IMR-90 (cell line): Measurements from ENCODE around the gene ZCCHC3. TPM values are rescaled to one million over a fixed set of nuclear protein-coding genes. Genes with fewer than 3 reads are reported as not detected.

Experiments used
- ATAC-seq: fragments of 200-7000 bp; cut with Tn5 transposase; 2 replicates; pipeline ENCODE4 v1.9.1; 2020; ENCODE audit warnings: low read depth, mild to moderate bottlenecking, moderate library complexity
- BruUV-seq: library from RNA; stranded (reverse); fragments of 400-500 nt; replicated peaks from 2 replicates; lab custom pipeline; 2021; lab: Mats Ljungman, UMichigan
- CTCF ChIA-PET: fragments of 300-600 bp; formaldehyde crosslinking; extraction: SDS; loops from one replicate; lab custom pipeline; 2021; ENCODE audit warnings: antibody characterized with exemption; lab: Yijun Ruan, JAX
- POLR2A ChIA-PET: fragments of 300-600 bp; sonication (Branson Sonifier 250); formaldehyde crosslinking; loops from one replicate; lab custom pipeline; 2022; ENCODE audit warnings: antibody characterized with exemption; ENCODE audit not compliant: unreplicated experiment; lab: Charles Lee
- DNase-seq: peaks from one replicate; pipeline ENCODE4 v3.0.0; 2013
- H2AFZ ChIP-seq: replicated peaks from 2 replicates; pipeline ENCODE3; 2013; ENCODE audit warnings: low read length, mild to moderate bottlenecking; ENCODE audit not compliant: poor library complexity
- H2AK5ac ChIP-seq: 2 replicates; pipeline ENCODE4 v1.6.1; 2013; ENCODE audit warnings: low read depth, low read length, inconsistent platforms
- H2AK9ac ChIP-seq: replicated peaks from 2 replicates; pipeline ENCODE3; 2013; ENCODE audit warnings: mild to moderate bottlenecking, low read depth, low read length, moderate library complexity; ENCODE audit not compliant: poor library complexity
- H2BK120ac ChIP-seq: 2 replicates; pipeline ENCODE4 v1.6.1; 2013; ENCODE audit warnings: low read depth, low read length, inconsistent platforms
- H2BK15ac ChIP-seq: 3 replicates; pipeline ENCODE4 v1.6.1; 2013; ENCODE audit warnings: low read depth, low read length, inconsistent platforms
- H2BK20ac ChIP-seq: 2 replicates; pipeline ENCODE4 v1.6.1; 2013; ENCODE audit warnings: low read depth, mild to moderate bottlenecking, inconsistent platforms, low read length, moderate library complexity
- H2BK5ac ChIP-seq: 2 replicates; pipeline ENCODE4 v1.6.1; 2013; ENCODE audit warnings: mild to moderate bottlenecking, low read depth, low read length, inconsistent platforms; ENCODE audit not compliant: poor library complexity, severe bottlenecking
- H3K14ac ChIP-seq: replicated peaks from 2 replicates; pipeline ENCODE4 v1.6.1; 2013; ENCODE audit warnings: low read depth, low read length, inconsistent platforms
- H3K18ac ChIP-seq: 2 replicates; pipeline ENCODE4 v1.6.1; 2013; ENCODE audit warnings: low read depth, low read length, control low read depth
- H3K23ac ChIP-seq: 2 replicates; pipeline ENCODE4 v1.6.1; 2013; ENCODE audit warnings: low read depth, low read length, inconsistent platforms
- H3K27ac ChIP-seq: 2 replicates; pipeline ENCODE4 v1.5.1; 2013; ENCODE audit warnings: mild to moderate bottlenecking, control low read depth, low read length; ENCODE audit not compliant: insufficient read depth
- H3K27me3 ChIP-seq: 2 replicates; pipeline ENCODE4 v1.6.1; 2013; ENCODE audit warnings: low read length; ENCODE audit not compliant: control insufficient read depth, insufficient read depth
- H3K36me3 ChIP-seq: 2 replicates; pipeline ENCODE4 v1.6.1; 2013; ENCODE audit warnings: low read length, mixed read lengths; ENCODE audit not compliant: control insufficient read depth, insufficient read depth
- H3K4ac ChIP-seq: 2 replicates; pipeline ENCODE4 v1.6.1; 2013; ENCODE audit warnings: low read depth, low read length, inconsistent platforms
- H3K4me1 ChIP-seq: 2 replicates; pipeline ENCODE4 v1.6.1; 2013; ENCODE audit warnings: low read length, mixed read lengths; ENCODE audit not compliant: control insufficient read depth, insufficient read depth
- H3K4me2 ChIP-seq: 2 replicates; pipeline ENCODE4 v1.6.1; 2013; ENCODE audit warnings: low read depth, mild to moderate bottlenecking, control low read depth, low read length, moderate library complexity
- H3K4me3 ChIP-seq: 2 replicates; pipeline ENCODE4 v1.5.1; 2013; ENCODE audit warnings: low read depth, mild to moderate bottlenecking, control low read depth, low read length, moderate library complexity; ENCODE audit not compliant: insufficient read depth
- H3K56ac ChIP-seq: 2 replicates; pipeline ENCODE4 v1.6.1; 2013; ENCODE audit warnings: low read length, inconsistent platforms; ENCODE audit not compliant: insufficient read depth; ENCODE audit errors: extremely low read depth
- H3K79me1 ChIP-seq, 2 experiments: 2 replicates each; pipeline ENCODE4 v1.6.1; 2013; ENCODE audit warnings: low read length in 2 of 2, inconsistent platforms in 1 of 2, low read depth in 1 of 2
- H3K9ac ChIP-seq: 2 replicates; pipeline ENCODE4 v1.6.1; 2013; ENCODE audit warnings: low read depth, low read length, control low read depth
- H3K9me1 ChIP-seq: 2 replicates; pipeline ENCODE4 v1.6.1; 2013; ENCODE audit warnings: low read length, inconsistent platforms; ENCODE audit not compliant: insufficient read depth
- H3K9me3 ChIP-seq: 2 replicates; pipeline ENCODE4 v1.6.1; 2013; ENCODE audit warnings: low read length; ENCODE audit not compliant: control insufficient read depth, insufficient read depth
- H4K20me1 ChIP-seq: 2 replicates; pipeline ENCODE4 v1.6.1; 2013; ENCODE audit warnings: low read length, inconsistent platforms; ENCODE audit not compliant: insufficient read depth
- H4K5ac ChIP-seq: 2 replicates; pipeline ENCODE4 v1.6.1; 2013; ENCODE audit warnings: mild to moderate bottlenecking, low read depth, low read length, control low read depth
- H4K8ac ChIP-seq, 2 experiments: 2 replicates each; pipeline ENCODE4 v1.6.1; 2013; ENCODE audit warnings: low read depth in 2 of 2, low read length in 2 of 2, control low read depth in 1 of 2, inconsistent platforms in 1 of 2
- H4K91ac ChIP-seq: 2 replicates; pipeline ENCODE4 v1.6.1; 2013; ENCODE audit warnings: low read depth, low read length, inconsistent platforms; ENCODE audit not compliant: insufficient read depth
- BHLHE40 ChIP-seq: fragments of 150-350 bp; IDR thresholded peaks from 2 replicates; pipeline ENCODE4 v1.6.1; 2016; ENCODE audit warnings: mild to moderate bottlenecking, low read depth, low read length
- CEBPB ChIP-seq: IDR thresholded peaks from 2 replicates; pipeline ENCODE4 v1.6.1; 2012; ENCODE audit warnings: low read depth, low read length, improper control_type of control experiment
- CHD1 ChIP-seq: IDR thresholded peaks from 2 replicates; pipeline ENCODE4 v1.6.1; 2012; ENCODE audit warnings: low read depth, low read length, improper control_type of control experiment
- CTCF ChIP-seq: conservative IDR thresholded peaks from 2 replicates; pipeline ENCODE4 v1.5.1; 2012; ENCODE audit warnings: mild to moderate bottlenecking, low read depth, low read length, improper control_type of control experiment
- ELK1 ChIP-seq: fragments of 150-350 bp; IDR thresholded peaks from 2 replicates; pipeline ENCODE4 v1.6.1; 2016; ENCODE audit warnings: low read depth, mild to moderate bottlenecking, low read length, moderate library complexity, borderline replicate concordance
- FOS ChIP-seq: fragments of 150-350 bp; IDR thresholded peaks from 2 replicates; pipeline ENCODE4 v1.6.1; 2016; ENCODE audit warnings: low read depth, low read length
- MAFK ChIP-seq: IDR thresholded peaks from 2 replicates; pipeline ENCODE4 v1.6.1; 2012; ENCODE audit warnings: low read depth, low read length, improper control_type of control experiment
- MAZ ChIP-seq: IDR thresholded peaks from 2 replicates; pipeline ENCODE4 v1.6.1; 2012; ENCODE audit warnings: low read depth, mild to moderate bottlenecking, low read length, improper control_type of control experiment, moderate library complexity, borderline replicate concordance
- MXI1 ChIP-seq: IDR thresholded peaks from 2 replicates; pipeline ENCODE4 v1.6.1; 2012; ENCODE audit warnings: low read depth, mild to moderate bottlenecking, low read length, moderate library complexity, borderline replicate concordance
- NFE2L2 ChIP-seq: fragments of 150-350 bp; IDR thresholded peaks from 2 replicates; pipeline ENCODE4 v1.6.1; 2016; ENCODE audit warnings: low read depth, mild to moderate bottlenecking, low read length
- POLR2A ChIP-seq: IDR thresholded peaks from 2 replicates; pipeline ENCODE4 v1.6.1; 2012; ENCODE audit warnings: mild to moderate bottlenecking, low read depth, low read length
- RAD21 ChIP-seq: IDR thresholded peaks from 2 replicates; pipeline ENCODE4 v1.6.1; 2012; ENCODE audit warnings: low read length, improper control_type of control experiment
- RCOR1 ChIP-seq: IDR thresholded peaks from 2 replicates; pipeline ENCODE4 v1.6.1; 2012; ENCODE audit warnings: mild to moderate bottlenecking, low read length, improper control_type of control experiment; ENCODE audit not compliant: insufficient replicate concordance
- RFX5 ChIP-seq: IDR thresholded peaks from 2 replicates; pipeline ENCODE4 v1.8.0; 2012; ENCODE audit warnings: low read depth, mild to moderate bottlenecking, low read length, moderate library complexity
- SMC3 ChIP-seq: fragments of 150-350 bp; IDR thresholded peaks from 2 replicates; pipeline ENCODE4 v1.6.1; 2016; ENCODE audit warnings: low read depth, mild to moderate bottlenecking, antibody characterized with exemption, low read length, moderate library complexity
- USF2 ChIP-seq: fragments of 150-350 bp; IDR thresholded peaks from 2 replicates; pipeline ENCODE4 v1.6.1; 2017; ENCODE audit warnings: mild to moderate bottlenecking, antibody characterized with exemption, low read length, low read depth
- WGBS, 2 experiments: methylation state at CpG; one replicate each; pipeline versions ENCODE4 v1.1.5 to v1.1.7; 2013; ENCODE audit warnings: missing lambda C conversion rate in 2 of 2; ENCODE audit not compliant: insufficient read length in 1 of 2; ENCODE audit errors: extremely low coverage in 2 of 2; 5-methylcytosine and 5-hydroxymethylcytosine counted together
- dilution Hi-C: fragments of 300-500 bp; cut with HindIII; formaldehyde crosslinking; loops from one replicate; pipeline ENCODE4 v1.14.3; 2018; ENCODE audit warnings: low sequenced_read_pairs; ENCODE audit not compliant: unreplicated experiment
- in situ Hi-C: fragments of 300-500 bp; cut with MboI; formaldehyde crosslinking; loops from 3 replicates; pipeline ENCODE4 v1.14.3; 2019; ENCODE audit warnings: low sequenced_read_pairs, inconsistent platforms, mixed read lengths
- intact Hi-C: fragments of 100-400 bp; cut with micrococcal nuclease; formaldehyde crosslinking; loops from 2 replicates; pipeline ENCODE4 v1.10.0; 2022
- polyA plus RNA-seq, 3 experiments: library from polyadenylated mRNA; depleted of rRNA; stranded (reverse); fragments of >200 nt; gene quantifications; 2 replicates each; pipeline ENCODE4 v1.2.3, GENCODE V29; 2012; ENCODE audit warnings: low replicate concordance in 1 of 3
- total RNA-seq: library from RNA; depleted of rRNA; stranded (reverse); fragments of >200 nt; gene quantifications from 2 replicates; pipeline ENCODE4 v1.2.3, GENCODE V29; 2012

The ZCCHC3 gene
- total and polyA plus RNA-seq, 2 of the 4 experiments (the other 2 are of a cell fraction): 8.2 to 10.9 TPM

GRCh38 chr20:259981-260380 lies 37.4 kb upstream of the ZCCHC3 start:
- Histone ChIP-seq H4K8ac (no peak overlapping the region), H2AK9ac (no peak overlapping the region), H2AFZ (no peak overlapping the region), H3K36me3 (no peaks in the 10 kb centered on the region), H4K91ac (no peak overlapping the region), H3K9me3 (no peaks in the 10 kb centered on the region), H3K27me3 (peaks cover 20% of the 10 kb centered on the region), H2BK5ac (no peak overlapping the region), H2AK5ac (no peak overlapping the region), H2BK20ac (no peak overlapping the region), H3K4me2 (no peak overlapping the region), H3K79me1 (no peaks in the 10 kb centered on the region), H3K23ac (no peak overlapping the region), H3K9me1 (no peaks in the 10 kb centered on the region), H4K5ac (no peak overlapping the region), H3K56ac (no peak overlapping the region), H3K4ac (no peak overlapping the region), H2BK120ac (no peak overlapping the region), H3K4me1 (no peaks in the 10 kb centered on the region), H4K20me1 (no peaks in the 10 kb centered on the region), H3K27ac (no peak overlapping the region), H2BK15ac (no peak overlapping the region), H3K18ac (no peak overlapping the region), H3K9ac (no peak overlapping the region), H3K14ac (no peak overlapping the region), H3K4me3 (no peak overlapping the region)
- BruUV-seq: no TSS peak
- TF ChIP-seq ELK1 (no peak), FOS (no peak), CEBPB (no peak), RAD21 (no peak), BHLHE40 (no peak), POLR2A (no peak), CTCF (no peak), SMC3 (no peak), NFE2L2 (no peak), MAFK (no peak), RCOR1 (no peak), MXI1 (no peak), MAZ (no peak), CHD1 (no peak), RFX5 (no peak), USF2 (no peak)
- DNase-seq: no peak
- no CpG with 5 or more reads among the region's 2 CpGs for WGBS, 2 experiments
- intact Hi-C loops: no loop called here
- ATAC-seq: no peak
- ChIA-PET CTCF (no interaction called here), POLR2A (no interaction called here)
- in situ Hi-C loops: no loop called here
- dilution Hi-C loops: no loop called here
